ENCODE measurements around the gene C2CD2L.
"Not testable (repeated sequence)": the region's sequence is repeated elsewhere in the genome, so short reads cannot be mapped to it uniquely, and the experiment has no call there.

Gene C2CD2L

GRCh38 chr11:119115484-119116234 lies 8.5 kb downstream of the C2CD2L start:
- DNase-seq = peak in 1 of 5 experiments; percentile 60

DNA sequence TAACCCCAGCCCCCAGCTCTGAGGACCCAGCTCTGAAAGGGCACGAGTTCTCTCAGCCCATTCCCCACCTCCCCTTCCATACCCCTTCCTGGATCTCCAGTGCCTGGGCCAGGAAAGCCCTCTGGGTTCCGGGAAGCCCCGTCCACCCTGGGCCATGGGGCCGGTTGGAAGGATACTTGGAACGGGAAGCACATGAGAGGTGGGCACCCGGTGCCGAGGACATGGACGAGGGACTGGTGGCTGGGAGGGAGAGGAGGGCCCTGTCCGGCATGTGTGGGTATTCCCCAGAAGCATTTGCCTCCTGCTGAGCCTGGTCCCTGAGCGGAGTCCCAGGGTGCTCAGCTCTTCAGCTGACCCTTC lies 9.1 kb downstream of the C2CD2L start:
- DNase-seq = no peak

- DNase-seq = no peak
Measured at GRCh38 chr11:119116601-119117000, 9.5 kb downstream of the C2CD2L start.

- DNase-seq = no peak
Measured at GRCh38 chr11:119117004-119117706, 10.0 kb downstream of the C2CD2L start.

DNA sequence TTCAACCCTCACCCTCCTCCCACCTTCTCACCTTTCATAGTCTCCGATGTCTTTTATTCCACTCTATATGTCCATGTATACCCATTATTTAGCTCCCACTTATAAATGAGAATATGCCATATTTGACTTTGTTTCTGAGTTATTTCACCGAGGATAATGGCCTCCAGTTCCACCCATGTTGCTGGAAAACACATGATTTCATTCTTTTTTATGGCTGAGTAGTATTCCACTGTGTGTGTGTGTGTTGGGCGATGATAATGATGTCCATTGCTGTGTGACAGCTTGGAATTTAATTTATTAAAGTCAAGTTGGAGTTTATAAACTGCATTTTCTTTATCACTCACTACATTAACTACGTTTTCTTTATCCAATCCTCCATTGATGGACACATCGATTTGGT lies 11.1 kb downstream of the C2CD2L start:
- DNase-seq = no peak

DNA sequence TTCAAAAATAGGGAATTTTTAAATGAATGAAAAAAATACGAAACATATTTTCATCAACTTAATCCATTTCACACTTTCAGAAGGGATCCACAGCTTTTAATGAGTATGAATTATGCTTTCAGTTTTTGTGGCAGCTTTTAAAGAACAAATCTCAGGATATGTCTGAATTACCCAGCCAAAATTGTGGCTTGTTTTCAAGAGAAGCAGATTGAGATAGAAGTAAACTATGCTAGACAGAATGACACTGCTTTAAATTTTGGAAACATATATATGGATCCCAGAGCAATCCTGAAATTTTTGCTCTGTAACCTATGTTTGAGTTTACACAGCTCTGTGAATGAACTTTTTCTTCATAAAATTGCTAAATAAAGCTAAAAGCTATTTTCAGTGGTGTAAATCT lies 11.8 kb downstream of the C2CD2L start:
- no peak for DNase-seq

DNA sequence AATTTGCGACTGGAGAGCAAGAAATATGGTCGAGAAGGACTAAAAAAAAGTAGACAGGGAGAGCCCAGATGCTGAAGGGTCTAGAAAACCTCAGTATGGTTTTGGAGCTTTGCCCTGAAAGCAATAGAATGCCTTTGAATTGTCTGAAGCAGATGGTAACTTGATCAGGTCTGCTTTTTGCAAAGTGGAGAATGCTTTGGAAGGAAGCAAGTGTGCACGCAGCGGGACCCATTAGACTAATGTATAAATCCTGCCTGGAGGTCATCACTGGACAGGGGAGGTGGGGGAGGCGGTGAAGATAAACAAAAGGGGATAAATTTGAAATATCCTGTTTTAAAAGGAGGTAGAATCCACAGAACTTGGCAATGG lies 13.5 kb downstream of the C2CD2L start:
- no peak for DNase-seq

DNA sequence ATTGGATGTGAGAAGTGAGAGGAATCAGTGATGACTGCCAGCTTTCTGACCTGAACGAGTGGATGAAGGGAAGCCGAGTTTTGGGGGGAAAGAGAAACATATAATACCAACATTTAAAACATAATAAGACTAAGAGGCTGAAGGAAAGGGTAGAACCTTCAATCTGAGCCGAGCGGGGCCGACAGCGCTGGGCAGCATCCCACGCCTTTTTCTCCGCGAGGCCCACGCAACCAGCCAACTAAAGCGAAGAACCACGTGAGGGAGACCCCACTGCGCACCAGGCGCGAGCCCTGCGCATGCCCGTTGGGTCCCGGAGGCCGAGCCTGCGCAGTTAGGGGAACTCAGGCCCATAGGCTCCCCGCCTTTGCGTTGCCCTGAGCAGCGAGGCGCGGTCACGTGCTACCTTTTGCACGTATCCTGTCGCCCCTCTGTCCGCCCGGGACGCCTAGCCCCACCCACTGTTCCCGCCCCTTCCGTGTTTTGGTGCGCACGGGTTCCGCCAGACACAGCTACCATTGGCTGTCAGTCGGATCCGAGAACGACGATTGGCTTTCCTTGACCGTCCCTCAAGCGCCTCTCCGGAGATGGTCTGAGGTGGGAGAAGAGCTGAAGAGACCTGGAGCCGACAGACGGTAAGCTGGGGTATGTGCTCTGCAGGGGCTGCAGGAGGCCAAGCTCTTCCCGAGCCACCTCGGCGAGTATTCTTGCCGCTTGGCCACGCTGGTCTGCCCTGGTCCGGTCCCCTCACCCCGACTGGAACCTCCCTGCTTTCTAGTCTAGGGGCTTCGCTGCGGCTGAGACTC lies 14.1 kb downstream of the C2CD2L start, which contains the start of gene HINFP:
HINFP (plus strand) TSS at position 573 of the 803 bp plus-strand sequence. CDS start 5,365 bp downstream, outside the sequence.
- DNase-seq = peak; percentile 99 to 100 (median 100)

- DNase-seq = no peak
Measured at GRCh38 chr11:119121811-119122124, 14.6 kb downstream of the C2CD2L start.

DNA sequence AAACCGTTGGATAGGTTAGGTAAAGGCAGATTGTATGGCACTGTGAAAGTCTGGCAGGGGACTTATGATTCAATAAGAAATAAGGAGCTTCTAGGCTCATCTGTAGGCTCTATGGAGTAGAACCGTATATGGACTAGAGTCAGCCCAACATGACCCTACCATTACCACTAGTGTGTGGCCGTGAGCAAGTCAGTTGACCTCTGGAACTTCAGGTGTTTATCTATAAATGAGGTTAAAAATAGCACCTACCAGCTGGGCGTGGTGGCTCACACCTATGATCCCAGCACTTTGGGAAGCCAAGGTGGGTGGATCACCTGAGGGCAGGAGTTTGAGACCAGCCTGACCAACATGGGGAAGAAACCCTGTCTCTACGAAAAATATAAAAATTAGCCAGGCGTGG lies 18.7 kb downstream of the C2CD2L start:
- DNase-seq = no peak

DNA sequence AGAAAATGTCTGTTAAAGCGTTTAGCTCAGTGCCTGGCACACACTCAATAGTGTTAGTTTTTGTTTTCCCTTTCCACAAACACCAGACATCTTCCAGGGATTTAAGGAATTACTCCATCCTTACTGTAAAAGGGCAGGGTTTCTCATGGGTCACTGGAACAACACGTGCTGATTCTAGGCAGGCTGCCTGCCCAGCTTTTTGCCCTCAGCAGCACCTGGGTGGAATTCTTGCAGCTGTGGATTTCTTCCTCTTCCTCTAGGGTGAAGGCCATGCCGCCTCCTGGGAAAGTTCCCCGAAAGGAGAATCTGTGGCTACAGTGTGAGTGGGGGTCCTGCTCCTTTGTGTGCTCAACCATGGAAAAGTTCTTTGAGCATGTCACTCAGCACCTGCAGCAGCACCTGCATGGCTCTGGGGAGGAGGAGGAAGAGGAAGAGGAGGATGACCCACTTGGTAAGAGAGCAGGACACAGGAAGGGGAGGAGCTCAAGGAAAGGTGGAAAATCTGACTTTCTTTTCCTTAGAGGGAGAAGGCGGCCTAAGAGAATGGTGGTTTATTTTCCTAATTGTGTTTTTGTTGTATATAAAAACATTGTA lies 19.6 kb downstream of the C2CD2L start:
- DNase-seq = no peak

DNA sequence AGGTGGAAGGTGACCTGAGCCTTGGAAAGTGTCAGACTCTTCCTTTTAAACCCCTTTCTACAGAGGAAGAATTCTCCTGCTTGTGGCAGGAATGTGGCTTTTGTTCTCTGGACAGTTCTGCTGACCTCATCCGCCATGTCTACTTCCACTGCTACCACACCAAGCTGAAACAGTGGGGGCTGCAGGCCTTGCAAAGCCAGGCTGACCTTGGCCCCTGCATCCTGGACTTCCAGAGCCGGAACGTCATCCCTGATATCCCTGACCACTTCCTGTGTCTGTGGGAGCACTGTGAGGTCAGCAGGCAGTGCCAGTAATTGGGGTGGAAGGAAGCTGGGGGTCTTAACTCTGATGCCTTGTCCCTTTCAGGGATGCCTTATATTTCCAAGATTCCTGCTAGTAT lies 23.5 kb downstream of the C2CD2L start:
- DNase-seq = no peak

GRCh38 chr11:119134389-119134978 lies 27.3 kb downstream of the C2CD2L start:
- no peak for DNase-seq

GRCh38 chr11:119139276-119139675 lies 32.1 kb downstream of the C2CD2L start:
- DNase-seq = not testable (repeated sequence)

- peak in 1 of 5 experiments; percentile 38 for DNase-seq
Measured at GRCh38 chr11:119144825-119145486, 37.8 kb downstream of the C2CD2L start.

- DNase-seq = no peak
Measured at GRCh38 chr11:119145551-119145950, 38.4 kb downstream of the C2CD2L start.

GRCh38 chr11:119147604-119148333 lies 40.6 kb downstream of the C2CD2L start:
- peak in 1 of 5 experiments; percentile 21 for DNase-seq

DNA sequence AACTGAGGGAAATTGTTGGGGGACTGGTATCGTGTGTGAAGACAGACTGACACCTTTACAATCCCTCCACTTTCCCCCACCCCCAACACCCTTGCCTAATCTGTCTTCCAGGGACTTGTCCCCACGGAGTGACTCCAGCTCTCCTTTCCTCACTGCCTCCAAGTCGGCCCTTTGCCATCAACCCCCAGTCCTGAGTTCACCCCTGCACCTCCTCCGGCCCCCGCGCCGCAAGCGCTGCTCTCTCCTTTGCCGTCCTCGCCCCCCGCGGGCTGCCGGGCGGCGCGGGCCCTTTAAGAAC lies 41.5 kb downstream of the C2CD2L start:
- no peak for DNase-seq

- DNase-seq = peak in 3 of 5 experiments; percentile 8 to 18 (median 10)
Measured at GRCh38 chr11:119149018-119149785, 42.1 kb downstream of the C2CD2L start, which contains the start of gene ABCG4. Gene ABCG4 (plus strand): TSS chr11:119149052. CDS start chr11:119149966, 914 bp downstream.

- no peak for DNase-seq
Measured at GRCh38 chr11:119149786-119150275, 42.7 kb downstream of the C2CD2L start.
